ENCODE data around the gene TAF3. TPM values are rescaled to one million over a fixed set of nuclear protein-coding genes. Genes with fewer than 3 reads are reported as not detected.

TAF3 gene
- total and polyA plus RNA-seq, 2 donors (not counting 1 experiment from before 2014, with no cell fraction given) = 7.0 to 20.1 TPM

DNA sequence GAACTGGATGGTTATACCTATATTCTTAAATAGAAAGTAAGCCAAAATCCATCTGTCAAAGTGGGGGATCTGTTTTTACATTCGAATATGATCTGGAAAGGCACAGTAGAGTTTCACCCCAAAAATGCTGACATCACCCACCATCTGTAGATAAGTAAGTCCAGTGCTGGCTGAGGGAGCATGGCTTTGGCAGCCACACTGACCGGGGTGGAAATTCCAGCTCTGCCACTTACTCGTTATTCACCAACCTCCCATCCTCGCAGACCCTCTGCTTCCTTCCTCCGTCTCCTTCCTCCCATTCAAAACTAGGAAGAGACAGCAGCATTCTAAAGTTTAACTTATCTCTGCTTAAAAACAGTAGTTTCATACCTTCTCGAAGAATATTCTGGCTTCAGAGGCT is 151.3 kb downstream of the TAF3 start:
- H2AFZ ChIP-seq (ENCODE audit: insufficient read depth, low read depth, low read length, poor library complexity, severe bottlenecking) = no peak overlapping the region
- ATAC-seq (ENCODE audit: low read depth) (no peak), DNase-seq (no peak)
- H3K4me2 ChIP-seq (replicated peaks; ENCODE audit: low read depth, low read length, poor library complexity, severe bottlenecking) = no peak overlapping the region
- TF ChIP-seq, protein P1, sequence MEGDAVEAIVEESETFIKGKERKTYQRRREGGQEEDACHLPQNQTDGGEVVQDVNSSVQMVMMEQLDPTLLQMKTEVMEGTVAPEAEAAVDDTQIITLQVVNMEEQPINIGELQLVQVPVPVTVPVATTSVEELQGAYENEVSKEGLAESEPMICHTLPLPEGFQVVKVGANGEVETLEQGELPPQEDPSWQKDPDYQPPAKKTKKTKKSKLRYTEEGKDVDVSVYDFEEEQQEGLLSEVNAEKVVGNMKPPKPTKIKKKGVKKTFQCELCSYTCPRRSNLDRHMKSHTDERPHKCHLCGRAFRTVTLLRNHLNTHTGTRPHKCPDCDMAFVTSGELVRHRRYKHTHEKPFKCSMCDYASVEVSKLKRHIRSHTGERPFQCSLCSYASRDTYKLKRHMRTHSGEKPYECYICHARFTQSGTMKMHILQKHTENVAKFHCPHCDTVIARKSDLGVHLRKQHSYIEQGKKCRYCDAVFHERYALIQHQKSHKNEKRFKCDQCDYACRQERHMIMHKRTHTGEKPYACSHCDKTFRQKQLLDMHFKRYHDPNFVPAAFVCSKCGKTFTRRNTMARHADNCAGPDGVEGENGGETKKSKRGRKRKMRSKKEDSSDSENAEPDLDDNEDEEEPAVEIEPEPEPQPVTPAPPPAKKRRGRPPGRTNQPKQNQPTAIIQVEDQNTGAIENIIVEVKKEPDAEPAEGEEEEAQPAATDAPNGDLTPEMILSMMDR (IDR thresholded peaks at IDR 0.05) = no peak
- no peak for TF ChIP-seq EZH2 (IDR thresholded peaks at IDR 0.05; ENCODE audit: borderline replicate concordance, insufficient read depth, low read depth, low read length, poor library complexity, severe bottlenecking)
- H3K4me1 Mint-ChIP-seq = peaks cover 4% of the 10 kb centered on the region
- 97% methylated on average over 4 of the region's 6 CpGs for WGBS (ENCODE audit: insufficient coverage)
- ChIA-PET POLR2A (no interaction called here), CTCF (no interaction called here)
- H3K4me1 ChIP-seq (ENCODE audit: control insufficient read depth in 2 of 2, insufficient read depth in 2 of 2, low read length in 2 of 2) = no peaks in the 10 kb centered on the region
- no peaks in the 10 kb centered on the region for H3K9me3 Mint-ChIP-seq (ENCODE audit: insufficient read depth)
- no peak overlapping the region for H3K27ac Mint-ChIP-seq
- no peak overlapping the region for H3K9ac ChIP-seq (ENCODE audit: low read length)
- H3K27me3 ChIP-seq (replicated peaks in 1 of 4; ENCODE audit: control extremely low read depth in 1 of 4, control insufficient read depth in 3 of 4, insufficient read depth in 4 of 4, low read length in 3 of 4) = no peaks in the 10 kb centered on the region
- H3K27me3 Mint-ChIP-seq = no peaks in the 10 kb centered on the region
- H3K9me3 ChIP-seq (ENCODE audit: control extremely low read depth in 1 of 3, control insufficient read depth in 2 of 3, insufficient read depth in 1 of 3, low read length in 2 of 3) = no peaks in the 10 kb centered on the region
- H3K36me3 ChIP-seq (replicated peaks in 1 of 2; ENCODE audit: control extremely low read depth in 1 of 2, control insufficient read depth in 1 of 2, extremely low read depth in 1 of 2, insufficient read depth in 2 of 2, low read length in 1 of 2) = peaks cover 0 to 11% of the 10 kb centered on the region in 2 experiments
- no peak overlapping the region for H3K4me3 Mint-ChIP-seq
- no peak overlapping the region for H3K27ac ChIP-seq (ENCODE audit: low read length in 2 of 2)
- no peak overlapping the region for H3K4me3 ChIP-seq (ENCODE audit: control extremely low read depth in 1 of 5, extremely low read depth in 1 of 5, insufficient read depth in 1 of 5, low read depth in 2 of 5, low read length in 4 of 5)
- peaks cover 8% of the 10 kb centered on the region for H4K20me1 ChIP-seq (ENCODE audit: control insufficient read depth, insufficient read depth, low read length, poor library complexity, severe bottlenecking)
- peaks cover 3% of the 10 kb centered on the region for H3K79me2 ChIP-seq (ENCODE audit: control insufficient read depth, insufficient read depth, low read length)
- intact Hi-C loops (cut with micrococcal nuclease) = no loop called here

DNA sequence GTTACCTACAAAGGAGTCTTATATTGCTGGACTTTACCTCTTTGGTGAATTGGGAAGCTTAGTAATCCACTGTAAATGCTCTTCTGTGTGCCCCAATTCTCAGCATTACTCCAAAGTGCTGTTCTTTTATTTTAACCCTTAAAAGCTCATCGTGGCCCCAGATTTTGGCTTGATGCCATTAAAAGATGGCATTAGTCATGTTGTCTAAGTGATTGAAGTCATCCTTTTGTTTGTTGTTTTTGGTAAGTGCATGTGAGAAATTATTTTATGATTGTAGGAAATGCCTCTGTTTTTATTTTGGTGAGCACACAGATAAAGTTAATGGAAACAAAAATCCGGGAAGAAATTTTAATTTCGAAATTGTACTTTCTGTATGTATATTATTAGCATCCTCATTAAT is 153.6 kb downstream of the TAF3 start:
- Mint-ChIP-seq H3K27ac (no peak overlapping the region), H3K4me3 (no peak overlapping the region), H3K9me3 (ENCODE audit: insufficient read depth) (no peaks in the 10 kb centered on the region), H3K4me1 (peaks cover 4% of the 10 kb centered on the region), H3K27me3 (no peaks in the 10 kb centered on the region)
- H3K36me3 ChIP-seq (replicated peaks in 1 of 2; ENCODE audit: control extremely low read depth in 1 of 2, control insufficient read depth in 1 of 2, extremely low read depth in 1 of 2, insufficient read depth in 2 of 2, low read length in 1 of 2) = peaks cover 0 to 5% of the 10 kb centered on the region in 2 experiments
- H4K20me1 ChIP-seq (ENCODE audit: control insufficient read depth, insufficient read depth, low read length, poor library complexity, severe bottlenecking) = peaks cover 8% of the 10 kb centered on the region
- no peak overlapping the region for H3K4me2 ChIP-seq (replicated peaks; ENCODE audit: low read depth, low read length, poor library complexity, severe bottlenecking)
- intact Hi-C loops (cut with micrococcal nuclease) = no loop called here
- no peak overlapping the region for H3K9ac ChIP-seq (ENCODE audit: low read length)
- H3K27me3 ChIP-seq (replicated peaks in 1 of 4; ENCODE audit: control extremely low read depth in 1 of 4, control insufficient read depth in 3 of 4, insufficient read depth in 4 of 4, low read length in 3 of 4) = no peaks in the 10 kb centered on the region
- no peak overlapping the region for H2AFZ ChIP-seq (ENCODE audit: insufficient read depth, low read depth, low read length, poor library complexity, severe bottlenecking)
- TF ChIP-seq, protein P1 (IDR thresholded peaks at IDR 0.05) = no peak
- no peak for TF ChIP-seq EZH2 (IDR thresholded peaks at IDR 0.05; ENCODE audit: borderline replicate concordance, insufficient read depth, low read depth, low read length, poor library complexity, severe bottlenecking)
- no peaks in the 10 kb centered on the region for H3K79me2 ChIP-seq (ENCODE audit: control insufficient read depth, insufficient read depth, low read length)
- H3K27ac ChIP-seq (ENCODE audit: low read length in 2 of 2) = no peak overlapping the region
- no peak for DNase-seq
- ChIA-PET CTCF (interaction anchor here (0.5 to 0.8 kb wide), 2 partner anchors 10 to 200 kb away, joined by 3 read pairs; no protein-coding TSS in a partner anchor), POLR2A (no interaction called here)
- WGBS (ENCODE audit: insufficient coverage) = no CpG with 5 or more reads among the region's 3 CpGs
- H3K9me3 ChIP-seq (ENCODE audit: control extremely low read depth in 1 of 3, control insufficient read depth in 2 of 3, insufficient read depth in 1 of 3, low read length in 2 of 3) = no peaks in the 10 kb centered on the region
- ATAC-seq (ENCODE audit: low read depth) = no peak
- H3K4me1 ChIP-seq (ENCODE audit: control insufficient read depth in 2 of 2, insufficient read depth in 2 of 2, low read length in 2 of 2) = no peaks in the 10 kb centered on the region
- no peak overlapping the region for H3K4me3 ChIP-seq (ENCODE audit: control extremely low read depth in 1 of 5, extremely low read depth in 1 of 5, insufficient read depth in 1 of 5, low read depth in 2 of 5, low read length in 4 of 5)
